Cardiac fibroblast (primary cell): ENCODE data around the gene MEST.
A peak's percentile ranks its signal among the peaks of the same experiment; 100 is the strongest.
"Not testable (repeated sequence)": the region's sequence is repeated elsewhere in the genome, so short reads cannot be mapped to it uniquely, and the experiment has no call there.

Source experiments
- DNase-seq, 2 donors: peaks; one replicate each; pipeline versions ENCODE4 v3.0.0 to v3.0.0-alpha.2; 2010; ENCODE audit warnings: low read depth in 2 of 2
- H3K4me3 ChIP-seq, 2 donors: replicated peaks in 1 of 2; 1 replicate in 1 of 2; 2 replicates in 1 of 2; pipeline ENCODE4 v1.5.1; 2011; ENCODE audit warnings: low read depth in 2 of 2, low read length in 2 of 2, mild to moderate bottlenecking in 2 of 2, moderate library complexity in 1 of 2
- TF ChIP-seq, protein P1 (sequence below): IDR thresholded peaks from one replicate; pipeline ENCODE4 v1.5.1; 2011; ENCODE audit warnings: low read depth, mild to moderate bottlenecking, low read length, inconsistent platforms

The MEST gene, protein sequence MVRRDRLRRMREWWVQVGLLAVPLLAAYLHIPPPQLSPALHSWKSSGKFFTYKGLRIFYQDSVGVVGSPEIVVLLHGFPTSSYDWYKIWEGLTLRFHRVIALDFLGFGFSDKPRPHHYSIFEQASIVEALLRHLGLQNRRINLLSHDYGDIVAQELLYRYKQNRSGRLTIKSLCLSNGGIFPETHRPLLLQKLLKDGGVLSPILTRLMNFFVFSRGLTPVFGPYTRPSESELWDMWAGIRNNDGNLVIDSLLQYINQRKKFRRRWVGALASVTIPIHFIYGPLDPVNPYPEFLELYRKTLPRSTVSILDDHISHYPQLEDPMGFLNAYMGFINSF

DNA sequence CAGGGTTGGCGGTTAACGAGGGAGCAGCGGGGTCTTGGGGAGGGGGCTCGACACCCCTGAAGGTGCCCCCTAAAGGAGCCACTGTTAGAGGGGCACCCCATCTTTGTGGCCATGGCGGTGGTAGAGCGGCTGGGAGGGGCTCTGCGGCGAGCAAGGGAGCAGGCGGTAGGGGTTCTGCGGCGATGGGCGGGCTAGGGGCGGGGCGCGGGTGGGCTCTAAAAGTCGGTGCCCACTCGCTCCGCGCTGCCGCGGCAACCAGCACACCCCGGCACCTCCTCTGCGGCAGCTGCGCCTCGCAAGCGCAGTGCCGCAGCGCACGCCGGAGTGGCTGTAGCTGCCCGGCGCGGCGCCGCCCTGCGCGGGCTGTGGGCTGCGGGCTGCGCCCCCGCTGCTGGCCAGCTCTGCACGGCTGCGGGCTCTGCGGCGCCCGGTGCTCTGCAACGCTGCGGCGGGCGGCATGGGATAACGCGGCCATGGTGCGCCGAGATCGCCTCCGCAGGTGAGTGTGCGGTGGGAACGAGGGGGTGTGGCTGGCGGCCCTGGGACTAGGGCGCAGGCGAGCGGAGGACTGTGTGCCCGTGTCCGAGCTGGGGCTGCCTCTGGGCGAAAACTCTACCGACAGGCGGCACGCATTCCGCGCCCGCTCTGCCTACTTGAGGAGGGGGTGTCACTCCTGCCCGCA is at the start of gene MEST:
TSS of gene MEST (plus strand) at position 245 of the 682 bp plus-strand sequence. CDS start at position 474, 229 bp downstream.
- peak in 1 of 2 donors; percentile 57 for DNase-seq
- TF ChIP-seq, protein P1, sequence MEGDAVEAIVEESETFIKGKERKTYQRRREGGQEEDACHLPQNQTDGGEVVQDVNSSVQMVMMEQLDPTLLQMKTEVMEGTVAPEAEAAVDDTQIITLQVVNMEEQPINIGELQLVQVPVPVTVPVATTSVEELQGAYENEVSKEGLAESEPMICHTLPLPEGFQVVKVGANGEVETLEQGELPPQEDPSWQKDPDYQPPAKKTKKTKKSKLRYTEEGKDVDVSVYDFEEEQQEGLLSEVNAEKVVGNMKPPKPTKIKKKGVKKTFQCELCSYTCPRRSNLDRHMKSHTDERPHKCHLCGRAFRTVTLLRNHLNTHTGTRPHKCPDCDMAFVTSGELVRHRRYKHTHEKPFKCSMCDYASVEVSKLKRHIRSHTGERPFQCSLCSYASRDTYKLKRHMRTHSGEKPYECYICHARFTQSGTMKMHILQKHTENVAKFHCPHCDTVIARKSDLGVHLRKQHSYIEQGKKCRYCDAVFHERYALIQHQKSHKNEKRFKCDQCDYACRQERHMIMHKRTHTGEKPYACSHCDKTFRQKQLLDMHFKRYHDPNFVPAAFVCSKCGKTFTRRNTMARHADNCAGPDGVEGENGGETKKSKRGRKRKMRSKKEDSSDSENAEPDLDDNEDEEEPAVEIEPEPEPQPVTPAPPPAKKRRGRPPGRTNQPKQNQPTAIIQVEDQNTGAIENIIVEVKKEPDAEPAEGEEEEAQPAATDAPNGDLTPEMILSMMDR: no peak
- peak within 1 kb of the TSS; percentile 47 to 71 for H3K4me3 ChIP-seq

DNA sequence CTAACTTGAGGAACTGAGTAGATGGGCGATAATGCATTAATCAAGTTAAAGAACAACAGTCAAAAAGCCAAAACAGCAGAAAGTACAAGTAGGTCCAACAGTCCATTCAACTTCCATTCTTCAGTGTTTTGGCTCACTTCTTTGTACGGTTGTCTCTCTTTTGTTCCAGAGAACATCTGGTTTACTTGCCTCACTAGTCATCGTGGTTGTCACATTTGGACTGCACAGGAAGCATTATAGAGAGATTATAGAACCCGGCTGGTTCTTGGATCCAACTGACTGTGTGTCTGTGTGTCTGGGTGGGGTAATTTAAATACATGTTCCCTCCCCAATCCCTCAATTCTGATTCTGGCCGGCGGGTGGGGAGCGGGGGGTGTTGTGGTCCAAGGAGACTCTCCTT is 49.3 kb upstream of the MEST start:
- TF ChIP-seq, protein P1: no peak
- no peak for DNase-seq
- no peak overlapping the region for H3K4me3 ChIP-seq

DNA sequence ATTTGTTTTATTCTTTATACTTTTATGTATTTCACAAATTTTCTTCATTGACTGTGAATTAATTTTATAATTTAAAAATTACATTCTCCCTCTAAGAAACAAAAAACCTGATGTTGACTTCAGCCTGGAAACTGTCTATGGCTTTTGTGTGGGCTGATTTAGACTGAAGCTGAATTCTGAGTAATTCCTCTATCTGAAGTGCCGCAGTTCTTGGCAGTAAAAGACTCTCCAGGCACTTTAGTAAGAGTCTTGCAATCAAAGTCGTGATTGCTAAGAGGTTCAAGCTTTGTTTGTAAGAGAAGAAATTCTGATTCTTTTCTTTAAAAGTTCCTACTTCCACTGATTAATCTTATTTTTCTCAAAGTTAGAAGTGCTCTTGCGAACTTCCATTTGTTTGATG is 47.7 kb upstream of the MEST start:
- TF ChIP-seq, protein P1: no peak
- H3K4me3 ChIP-seq: no peak overlapping the region
- peak; percentile 38 to 84 for DNase-seq

DNA sequence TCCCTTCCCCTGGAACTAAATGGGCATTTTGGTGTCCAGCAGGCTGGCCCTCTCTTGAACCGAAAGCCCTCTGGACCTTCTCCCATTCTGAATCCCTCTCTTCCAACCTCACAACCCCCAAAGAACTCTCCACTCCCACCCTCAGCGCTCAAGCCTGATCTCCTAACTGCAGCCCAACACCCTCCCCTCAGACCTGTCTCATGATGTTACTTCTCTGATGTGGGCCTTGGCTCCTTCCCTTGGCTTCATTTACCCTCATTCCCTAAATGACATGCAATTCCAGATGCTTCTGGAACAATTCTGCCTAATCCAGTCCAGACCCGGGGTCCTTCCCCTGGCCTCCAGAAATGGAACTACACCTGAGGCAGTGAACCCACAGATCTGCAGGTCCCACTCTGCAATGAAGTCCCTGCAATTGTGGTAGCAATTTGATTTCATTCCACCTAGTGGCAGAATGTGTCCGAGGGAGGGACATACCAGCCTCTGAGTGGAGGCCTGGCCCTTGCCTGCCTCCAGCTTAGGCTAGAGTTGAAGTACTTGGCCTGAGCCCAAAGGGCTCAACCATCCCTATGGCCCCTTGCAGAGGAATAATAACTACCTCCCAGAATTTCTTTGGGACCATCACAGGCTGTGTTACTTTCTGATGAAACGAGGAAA is 47.0 kb upstream of the MEST start:
- TF ChIP-seq, protein P1: no peak
- DNase-seq: no peak
- no peak overlapping the region for H3K4me3 ChIP-seq

DNA sequence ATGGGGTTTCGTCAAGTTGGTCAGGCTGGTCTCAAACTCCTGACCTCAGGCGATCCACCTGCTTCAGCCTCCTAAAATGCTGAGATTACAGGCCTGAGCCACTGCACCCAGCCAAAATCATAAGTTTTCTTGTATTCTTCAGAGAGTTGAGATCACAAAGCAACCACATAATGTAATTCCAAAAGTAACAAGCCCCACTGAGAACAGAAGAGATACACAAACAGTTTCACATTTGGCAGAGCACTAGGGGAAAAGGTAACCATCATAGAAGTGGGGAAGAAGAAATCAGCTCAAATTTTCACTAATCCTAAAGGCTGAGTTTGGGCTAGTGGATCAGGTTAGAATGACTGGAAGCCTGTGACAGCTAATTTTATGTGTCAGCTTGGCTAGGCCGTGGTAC is 45.6 kb upstream of the MEST start:
- DNase-seq: no peak
- TF ChIP-seq, protein P1: no peak
- no peak overlapping the region for H3K4me3 ChIP-seq

DNA sequence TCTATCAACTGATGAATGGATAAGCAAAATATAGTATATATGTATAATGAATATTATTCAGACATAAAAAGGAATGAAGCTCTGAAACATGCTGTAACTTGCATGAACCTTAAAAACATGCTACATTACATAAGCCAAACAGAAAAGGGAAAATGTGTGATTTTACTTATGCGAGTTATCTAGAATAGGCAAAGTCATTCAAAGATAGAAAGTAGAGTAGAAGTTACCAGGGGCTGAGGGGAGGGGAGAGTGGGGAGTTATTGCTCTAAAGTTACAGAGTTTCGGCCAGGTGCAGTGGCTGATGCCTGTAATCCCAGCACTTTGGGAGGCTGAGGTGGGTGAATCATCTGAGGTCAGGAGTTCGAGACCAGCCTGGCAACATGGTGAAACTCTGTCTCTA is 40.5 kb upstream of the MEST start:
- not testable (repeated sequence) for DNase-seq, H3K4me3 ChIP-seq

DNA sequence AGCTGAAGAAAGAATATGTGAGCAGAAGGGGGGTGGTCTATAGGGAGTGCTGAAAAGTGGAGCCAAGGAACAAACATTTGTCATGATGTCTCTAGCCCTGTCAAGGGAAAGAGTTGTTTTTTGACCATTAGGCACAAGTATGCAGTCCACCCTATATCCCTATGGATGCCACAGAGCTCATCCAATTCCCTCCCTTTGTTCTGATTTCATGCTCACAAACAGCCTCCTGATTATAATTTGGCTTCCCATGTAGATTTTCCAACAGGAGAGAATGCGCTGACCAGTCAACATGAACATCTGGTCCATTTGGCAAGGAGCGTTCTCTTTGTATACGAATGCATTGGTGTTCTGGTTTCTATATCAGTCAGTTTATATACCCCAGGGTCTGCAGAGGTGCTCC is 38.9 kb upstream of the MEST start:
- peak in 1 of 2 donors; percentile 44 for DNase-seq
- no peak overlapping the region for H3K4me3 ChIP-seq
- TF ChIP-seq, protein P1: no peak
